K562 (cell line): ENCODE measurements around the gene LIN9.
"Not testable (repeated sequence)": the region's sequence is repeated elsewhere in the genome, so short reads cannot be mapped to it uniquely, and the experiment has no call there.

Experiments
- ATF2 ChIP-seq: sonication (generic); formaldehyde crosslinking; IDR thresholded peaks from 2 replicates; pipeline ENCODE4 v1.8.1; 2022; ENCODE audit warnings: missing genetic modification reagents
- CBX8 ChIP-seq: fragments of 200-600 bp; sonication (generic); IDR thresholded peaks from 2 replicates; pipeline ENCODE4 v1.6.1; 2012; ENCODE audit warnings: borderline replicate concordance, mixed run types, low read depth, mild to moderate bottlenecking, moderate library complexity, mixed read lengths, low read length, control low read depth, inconsistent platforms; ENCODE audit not compliant: poor library complexity, severe bottlenecking; ENCODE audit errors: extremely low read depth
- CTCF ChIP-seq, 3 experiments: IDR thresholded peaks in 2 of 3; conservative IDR thresholded peaks in 1 of 3; 2 replicates each; pipeline ENCODE4 v1.5.1; 2011 to 2012; ENCODE audit warnings: low read length in 3 of 3, mild to moderate bottlenecking in 3 of 3, control low read depth in 2 of 3, improper control_type of control experiment in 1 of 3, inconsistent platforms in 1 of 3, low read depth in 1 of 3, mixed read lengths in 1 of 3, moderate library complexity in 1 of 3; ENCODE audit not compliant: insufficient read depth in 2 of 3
- EP300 ChIP-seq: IDR thresholded peaks from 2 replicates; pipeline ENCODE4 v1.6.1; 2012; ENCODE audit warnings: low read length, improper control_type of control experiment
- EP400 ChIP-seq: fragments of 450-650 bp; IDR thresholded peaks from 2 replicates; pipeline ENCODE4 v1.6.1; 2017; ENCODE audit warnings: antibody characterized with exemption, mild to moderate bottlenecking, moderate library complexity
- FOXM1 ChIP-seq, 2 experiments: fragments of 450-650 bp in 1 of 2; sonication (generic) in 1 of 2; formaldehyde crosslinking in 1 of 2; IDR thresholded peaks; 2 replicates each; pipeline versions ENCODE4 v1.6.1 to v1.9.0; 2017 to 2022; ENCODE audit warnings: low read depth in 2 of 2, mild to moderate bottlenecking in 2 of 2, missing genetic modification reagents in 1 of 2, moderate library complexity in 1 of 2
- MXD1 ChIP-seq: fragments of 250-450 bp; sonication (Bioruptor Pico); IDR thresholded peaks from 2 replicates; pipeline ENCODE4 v1.8.0; 2021; ENCODE audit warnings: borderline replicate concordance, mild to moderate bottlenecking, moderate library complexity; ENCODE audit not compliant: poor library complexity, severe bottlenecking
- NFE2L1 ChIP-seq: fragments of 450-650 bp; IDR thresholded peaks from 2 replicates; pipeline ENCODE4 v1.6.1; 2016; ENCODE audit warnings: missing genetic modification characterization, low read depth, mild to moderate bottlenecking, missing compliant biosample characterization, moderate library complexity, borderline replicate concordance
- SP2 ChIP-seq: IDR thresholded peaks from 2 replicates; pipeline ENCODE4 v1.6.1; 2011; ENCODE audit warnings: mild to moderate bottlenecking, low read depth, low read length, moderate library complexity; ENCODE audit not compliant: poor library complexity, severe bottlenecking; ENCODE audit errors: extremely low read depth
- ZNF75A ChIP-seq: fragments of 450-650 bp; formaldehyde crosslinking; IDR thresholded peaks from 2 replicates; pipeline ENCODE4 v1.4.0; 2020; ENCODE audit warnings: mild to moderate bottlenecking

- not testable (repeated sequence) for TF ChIP-seq FOXM1 (IDR thresholded peaks at IDR 0.05; ENCODE audit: low read depth); FOXM1 (CRISPR knock-in tag; IDR thresholded peaks at IDR 0.05; ENCODE audit: low read depth); ATF2 (CRISPR knock-in tag); MXD1 (CRISPR knock-in tag); CBX8; CTCF (IDR thresholded peaks at IDR 0.05 in 2 of 3, conservative IDR thresholded peaks at IDR 0.05 in 1 of 3; ENCODE audit: insufficient read depth in 2 of 3, low read depth in 1 of 3, low read length in 3 of 3); SP2; EP300; EP400; ZNF75A (CRISPR knock-in tag); NFE2L1
Observed at GRCh38 chr1:226340111-226340510, 31.1 kb upstream of the LIN9 start.
